Thoracic aorta (tissue), 2 donors: ENCODE results near the gene GIT2. TPM values are rescaled to one million over a fixed set of nuclear protein-coding genes. Genes with fewer than 3 reads are reported as not detected.

Experiments used
- ATAC-seq: fragments of 150-250 bp; one replicate; pipeline ENCODE4 v1.8.0; 2017; ENCODE audit warnings: low read depth; ENCODE audit not compliant: insufficient number of reproducible peaks, low FRiP score
- DNase-seq: peaks from one replicate; pipeline ENCODE4 v3.0.0-alpha.2; 2020; ENCODE audit warnings: low spot score
- H3K27ac ChIP-seq, 2 donors: fragments of 200-600 bp; sonication (generic); 1 replicate in 1 of 2; 2 replicates in 1 of 2; pipeline ENCODE4 v1.5.1; 2016; ENCODE audit warnings: mild to moderate bottlenecking in 2 of 2, moderate library complexity in 2 of 2
- H3K27me3 ChIP-seq: fragments of 200-600 bp; sonication (generic); replicated peaks from 2 replicates; pipeline ENCODE4 v1.6.0; 2016; ENCODE audit warnings: mild to moderate bottlenecking; ENCODE audit not compliant: insufficient read depth
- H3K36me3 ChIP-seq: fragments of 200-600 bp; sonication (generic); one replicate; pipeline ENCODE4 v1.5.1; 2016
- H3K4me1 ChIP-seq, 2 donors: fragments of 200-600 bp; sonication (generic); 1 replicate in 1 of 2; 2 replicates in 1 of 2; pipeline versions ENCODE4 v1.5.1 to v1.6.0; 2016; ENCODE audit warnings: low read depth in 2 of 2, mild to moderate bottlenecking in 1 of 2; ENCODE audit not compliant: control insufficient read depth in 1 of 2
- H3K4me3 ChIP-seq: fragments of 200-600 bp; sonication (generic); 2 replicates; pipeline ENCODE4 v1.5.1; 2016; ENCODE audit warnings: mild to moderate bottlenecking
- H3K9me3 ChIP-seq: fragments of 200-600 bp; sonication (generic); 2 replicates; pipeline ENCODE4 v1.5.1; 2016
- total RNA-seq, 2 donors: library from RNA; depleted of rRNA; stranded (reverse); fragments of >200 nt; gene quantifications; one replicate each; pipeline versions ENCODE4 v1.1.0 to v1.2.3, GENCODE V29; 2016
- TF ChIP-seq, protein P1 (sequence below): fragments of 200-600 bp; sonication (generic); IDR thresholded peaks from one replicate; pipeline ENCODE4 v1.5.1; 2019; ENCODE audit warnings: antibody characterized with exemption

Gene GIT2, protein sequence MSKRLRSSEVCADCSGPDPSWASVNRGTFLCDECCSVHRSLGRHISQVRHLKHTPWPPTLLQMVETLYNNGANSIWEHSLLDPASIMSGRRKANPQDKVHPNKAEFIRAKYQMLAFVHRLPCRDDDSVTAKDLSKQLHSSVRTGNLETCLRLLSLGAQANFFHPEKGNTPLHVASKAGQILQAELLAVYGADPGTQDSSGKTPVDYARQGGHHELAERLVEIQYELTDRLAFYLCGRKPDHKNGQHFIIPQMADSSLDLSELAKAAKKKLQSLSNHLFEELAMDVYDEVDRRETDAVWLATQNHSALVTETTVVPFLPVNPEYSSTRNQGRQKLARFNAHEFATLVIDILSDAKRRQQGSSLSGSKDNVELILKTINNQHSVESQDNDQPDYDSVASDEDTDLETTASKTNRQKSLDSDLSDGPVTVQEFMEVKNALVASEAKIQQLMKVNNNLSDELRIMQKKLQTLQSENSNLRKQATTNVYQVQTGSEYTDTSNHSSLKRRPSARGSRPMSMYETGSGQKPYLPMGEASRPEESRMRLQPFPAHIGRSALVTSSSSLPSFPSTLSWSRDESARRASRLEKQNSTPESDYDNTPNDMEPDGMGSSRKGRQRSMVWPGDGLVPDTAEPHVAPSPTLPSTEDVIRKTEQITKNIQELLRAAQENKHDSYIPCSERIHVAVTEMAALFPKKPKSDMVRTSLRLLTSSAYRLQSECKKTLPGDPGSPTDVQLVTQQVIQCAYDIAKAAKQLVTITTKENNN
- total RNA-seq = 10 to 100 TPM; 45.2 to 71.5 TPM

DNA sequence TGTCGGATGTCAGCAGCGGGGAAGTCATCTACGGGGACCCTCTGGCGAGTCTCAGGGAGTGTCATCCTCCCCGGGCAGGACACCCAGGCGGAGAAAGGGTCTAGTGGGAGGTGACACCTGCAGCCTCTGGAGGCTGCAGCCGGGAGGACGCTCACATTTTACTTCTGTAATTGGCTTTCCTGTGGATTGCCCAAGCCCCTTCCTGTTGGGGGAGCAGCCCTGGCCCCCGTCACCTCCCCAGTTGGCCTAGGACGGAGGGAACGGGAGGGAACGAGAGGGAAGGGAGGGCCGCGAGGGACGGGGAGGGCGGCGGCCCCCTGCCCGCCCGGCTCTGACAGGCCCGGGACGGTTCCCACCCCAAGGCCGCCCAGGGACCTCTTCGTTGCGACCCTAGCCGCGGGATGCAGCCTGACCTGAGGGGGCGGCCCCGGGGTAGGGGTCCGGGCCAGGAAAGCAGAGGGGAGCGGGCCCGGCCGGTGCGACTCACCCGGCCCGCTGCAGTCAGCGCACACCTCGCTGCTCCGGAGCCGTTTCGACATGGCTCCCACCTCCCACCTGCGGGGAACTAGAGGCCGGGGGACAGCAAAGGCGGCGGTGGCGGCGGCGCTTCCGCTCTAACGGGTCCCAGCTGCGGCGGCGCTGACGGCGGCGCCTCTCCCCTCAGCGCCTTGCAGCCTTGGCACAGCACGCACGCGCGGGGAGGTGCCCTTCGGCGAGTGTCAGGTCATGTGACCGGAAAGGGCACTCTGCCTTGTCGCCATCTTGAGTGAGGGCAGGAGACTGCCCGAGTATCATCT lies at the start of gene GIT2:
GIT2 (minus strand) TSS at position 683 of the 797 bp plus-strand sequence; CDS start at position 539, 144 bp downstream.
- Histone ChIP-seq H3K27me3 (no peaks in the 10 kb centered on the region), H3K9me3 (no peaks in the 10 kb centered on the region), H3K4me1 (peaks cover 10 to 41% of the 10 kb centered on the region in 2 donors), H3K27ac (peak within 1 kb of the TSS; percentile 53 to 79), H3K36me3 (no peaks in the 10 kb centered on the region), H3K4me3 (peak within 1 kb of the TSS; percentile 88)
- DNase-seq (peak; percentile 72), ATAC-seq (peak; percentile 73)
- TF ChIP-seq, protein P1, sequence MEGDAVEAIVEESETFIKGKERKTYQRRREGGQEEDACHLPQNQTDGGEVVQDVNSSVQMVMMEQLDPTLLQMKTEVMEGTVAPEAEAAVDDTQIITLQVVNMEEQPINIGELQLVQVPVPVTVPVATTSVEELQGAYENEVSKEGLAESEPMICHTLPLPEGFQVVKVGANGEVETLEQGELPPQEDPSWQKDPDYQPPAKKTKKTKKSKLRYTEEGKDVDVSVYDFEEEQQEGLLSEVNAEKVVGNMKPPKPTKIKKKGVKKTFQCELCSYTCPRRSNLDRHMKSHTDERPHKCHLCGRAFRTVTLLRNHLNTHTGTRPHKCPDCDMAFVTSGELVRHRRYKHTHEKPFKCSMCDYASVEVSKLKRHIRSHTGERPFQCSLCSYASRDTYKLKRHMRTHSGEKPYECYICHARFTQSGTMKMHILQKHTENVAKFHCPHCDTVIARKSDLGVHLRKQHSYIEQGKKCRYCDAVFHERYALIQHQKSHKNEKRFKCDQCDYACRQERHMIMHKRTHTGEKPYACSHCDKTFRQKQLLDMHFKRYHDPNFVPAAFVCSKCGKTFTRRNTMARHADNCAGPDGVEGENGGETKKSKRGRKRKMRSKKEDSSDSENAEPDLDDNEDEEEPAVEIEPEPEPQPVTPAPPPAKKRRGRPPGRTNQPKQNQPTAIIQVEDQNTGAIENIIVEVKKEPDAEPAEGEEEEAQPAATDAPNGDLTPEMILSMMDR = no peak

DNA sequence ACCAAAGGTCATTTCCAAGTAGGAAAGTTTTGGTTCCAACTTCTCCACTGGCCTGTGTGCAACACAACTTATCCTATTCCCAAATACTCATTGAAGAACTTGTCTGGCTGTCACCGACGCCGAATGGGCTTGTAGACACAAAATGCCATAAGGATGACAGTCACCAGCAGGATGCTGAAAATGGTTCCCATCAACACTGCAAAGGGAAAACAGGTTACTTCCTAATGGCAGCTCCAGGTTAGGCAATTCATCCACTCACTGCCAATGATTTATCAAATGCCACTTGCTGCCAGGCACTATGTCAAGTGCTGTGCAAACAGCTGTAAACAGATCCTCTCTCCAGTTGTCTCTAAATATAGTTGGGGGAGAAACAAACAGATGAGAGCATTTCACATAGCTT lies 46.1 kb upstream of the GIT2 start:
- no peak for ATAC-seq
- H3K4me1 ChIP-seq = peaks cover 10 to 25% of the 10 kb centered on the region in 2 donors

DNA sequence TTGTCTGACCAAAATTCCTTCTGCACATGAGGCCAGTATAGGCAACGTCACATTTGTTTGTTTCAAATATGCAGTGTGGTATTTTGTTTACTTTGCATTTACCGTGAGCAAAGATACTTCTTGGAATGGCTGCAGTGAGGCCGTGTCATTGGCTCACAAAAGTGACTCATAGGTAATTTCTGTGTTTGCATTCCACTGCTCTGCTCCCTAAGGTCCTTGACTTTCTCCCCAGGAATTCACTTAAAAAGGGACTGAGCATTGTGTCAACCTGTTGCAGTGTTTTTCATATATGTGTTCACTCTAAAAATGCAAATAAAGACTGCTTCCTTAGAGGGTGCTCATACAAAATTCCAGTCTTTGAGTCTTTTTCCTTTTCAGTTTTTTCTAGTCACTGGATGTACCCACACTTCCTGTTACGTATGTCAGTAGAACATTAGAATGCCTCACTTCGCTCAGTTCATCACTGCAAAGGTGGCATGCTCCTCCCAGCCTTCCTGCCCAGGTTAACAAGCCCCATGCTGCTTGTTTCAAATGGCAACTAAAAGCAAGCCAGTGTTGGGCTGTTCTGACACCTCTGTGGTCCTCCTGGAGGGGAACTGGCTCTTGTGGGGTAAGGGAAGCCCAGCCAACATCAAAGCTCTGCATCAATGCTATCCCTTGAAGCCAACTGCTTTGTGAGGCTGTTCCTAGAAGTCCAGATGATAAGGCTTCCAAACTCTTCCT lies 43.1 kb upstream of the GIT2 start:
- H3K36me3 ChIP-seq = peaks cover 26% of the 10 kb centered on the region
- H3K4me1 ChIP-seq = peaks cover 7 to 18% of the 10 kb centered on the region in 2 donors
- no peaks in the 10 kb centered on the region for H3K27me3 ChIP-seq
- DNase-seq = peak; percentile 10
- H3K27ac ChIP-seq = peak overlapping the region; percentile 75 to 77
- peak; percentile 62 for ATAC-seq
- H3K9me3 ChIP-seq = no peaks in the 10 kb centered on the region
- H3K4me3 ChIP-seq = peak overlapping the region; percentile 17
- TF ChIP-seq, protein P1 = no peak

More for the DNA sequence above, 46.1 kb upstream of the GIT2 start:
- TF ChIP-seq, protein P1 = no peak
- no peak for DNase-seq
- Histone ChIP-seq H3K27ac (no peak overlapping the region), H3K4me3 (no peak overlapping the region), H3K36me3 (peaks cover 11% of the 10 kb centered on the region), H3K9me3 (no peaks in the 10 kb centered on the region), H3K27me3 (no peaks in the 10 kb centered on the region)

DNA sequence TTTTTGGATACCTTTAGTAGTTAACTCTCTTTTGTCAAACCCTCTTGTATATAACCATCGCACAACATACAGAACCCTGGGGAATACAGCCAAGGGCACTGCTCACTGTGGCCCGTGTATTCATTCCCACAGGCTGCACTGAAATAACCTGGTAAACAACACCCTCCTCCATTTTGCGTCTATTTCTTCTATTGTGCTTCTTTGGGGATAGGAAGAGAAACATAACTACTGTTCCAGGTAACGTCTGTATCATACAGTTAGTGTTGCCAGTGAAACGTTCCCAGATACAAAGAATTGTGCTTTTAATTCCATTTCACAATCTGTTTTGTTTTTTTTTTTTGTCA lies 42.5 kb upstream of the GIT2 start:
- Histone ChIP-seq H3K9me3 (no peaks in the 10 kb centered on the region), H3K4me1 (peaks cover 7 to 18% of the 10 kb centered on the region in 2 donors), H3K36me3 (peaks cover 26% of the 10 kb centered on the region), H3K27ac (peak overlapping the region; percentile 77 to 79), H3K27me3 (no peaks in the 10 kb centered on the region), H3K4me3 (peak overlapping the region; percentile 17)
- TF ChIP-seq, protein P1 = no peak
- ATAC-seq = no peak
- no peak for DNase-seq
